B cell (primary cell): Measurements from ENCODE around the gene PORCN. TPM values are rescaled to one million over a fixed set of nuclear protein-coding genes. Genes with fewer than 3 reads are reported as not detected.

ENCODE experiments used
- ATAC-seq: fragments of 200-7000 bp; cut with Tn5 transposase; one replicate; pipeline ENCODE4 v1.10.0; 2021; ENCODE audit warnings: low read depth, mild to moderate bottlenecking, moderate number of reproducible peaks, moderate library complexity
- CTCF ChIA-PET: fragments of 350-600 bp; sonication (Branson Sonifier 250); formaldehyde crosslinking; loops from one replicate; lab custom pipeline; 2021; ENCODE audit warnings: antibody characterized with exemption, inconsistent platforms; lab: Charles Lee
- POLR2A ChIA-PET: fragments of 350-600 bp; sonication (Branson Sonifier 250); formaldehyde crosslinking; loops from one replicate; lab custom pipeline; 2021; ENCODE audit warnings: antibody characterized with exemption; lab: Charles Lee
- DNase-seq: peaks from one replicate; pipeline ENCODE4 v3.0.0; 2013
- H2AFZ ChIP-seq: 2 replicates; pipeline ENCODE4 v1.6.1; 2012; ENCODE audit warnings: mild to moderate bottlenecking, low read depth, low read length; ENCODE audit not compliant: insufficient read depth, poor library complexity, severe bottlenecking
- H3K27ac ChIP-seq, 2 donors: 1 replicate in 1 of 2; 2 replicates in 1 of 2; pipeline ENCODE4 v1.5.1; 2012 to 2013; ENCODE audit warnings: low read length in 2 of 2, mild to moderate bottlenecking in 2 of 2, moderate library complexity in 1 of 2
- H3K27me3 ChIP-seq, 4 experiments: fragments of 200-600 bp in 1 of 4; sonication (generic) in 1 of 4; replicated peaks in 1 of 4; 1 replicate in 2 of 4; 2 replicates in 2 of 4; pipeline versions ENCODE4 v1.6.1 to v1.7.0; 2013 to 2016; ENCODE audit warnings: low read length in 3 of 4, mild to moderate bottlenecking in 2 of 4, mixed read lengths in 1 of 4, moderate library complexity in 1 of 4; ENCODE audit not compliant: insufficient read depth in 4 of 4, control insufficient read depth in 3 of 4; ENCODE audit errors: control extremely low read depth in 1 of 4
- H3K36me3 ChIP-seq, 2 experiments: replicated peaks in 1 of 2; 1 replicate in 1 of 2; 2 replicates in 1 of 2; pipeline versions ENCODE4 v1.6.1 to v1.7.1; 2013; ENCODE audit warnings: low read length in 1 of 2; ENCODE audit not compliant: insufficient read depth in 2 of 2, control insufficient read depth in 1 of 2; ENCODE audit errors: control extremely low read depth in 1 of 2, extremely low read depth in 1 of 2
- H3K4me1 ChIP-seq, 2 donors: fragments of 200-600 bp in 1 of 2; sonication (generic) in 1 of 2; 1 replicate in 1 of 2; 2 replicates in 1 of 2; pipeline versions ENCODE4 v1.5.1 to v1.6.1; 2013 to 2017; ENCODE audit warnings: low read length in 2 of 2; ENCODE audit not compliant: control insufficient read depth in 2 of 2, insufficient read depth in 2 of 2
- H3K4me2 ChIP-seq: replicated peaks from 2 replicates; pipeline ENCODE3; 2012; ENCODE audit warnings: mild to moderate bottlenecking, low read depth, low read length; ENCODE audit not compliant: poor library complexity, severe bottlenecking
- H3K4me3 ChIP-seq, 5 experiments: fragments of 200-600 bp in 1 of 5; sonication (generic) in 1 of 5; 1 replicate in 3 of 5; 2 replicates in 2 of 5; pipeline versions ENCODE4 v1.5.1 to v1.7.0; 2011 to 2016; ENCODE audit warnings: low read length in 4 of 5, mild to moderate bottlenecking in 4 of 5, low read depth in 2 of 5, control low read depth in 1 of 5, moderate library complexity in 1 of 5; ENCODE audit not compliant: insufficient read depth in 1 of 5; ENCODE audit errors: control extremely low read depth in 1 of 5, extremely low read depth in 1 of 5
- H3K79me2 ChIP-seq: fragments of 200-600 bp; sonication (generic); one replicate; pipeline ENCODE4 v1.6.0; 2016; ENCODE audit warnings: low read length; ENCODE audit not compliant: control insufficient read depth, insufficient read depth
- H3K9ac ChIP-seq: fragments of 200-600 bp; sonication (generic); 2 replicates; pipeline ENCODE4 v1.6.1; 2017; ENCODE audit warnings: mild to moderate bottlenecking, low read length, moderate library complexity
- H3K9me3 ChIP-seq, 3 donors: one replicate each; pipeline versions ENCODE4 v1.6.1 to v1.7.1; 2013; ENCODE audit warnings: low read length in 2 of 3; ENCODE audit not compliant: control insufficient read depth in 2 of 3, insufficient read depth in 1 of 3; ENCODE audit errors: control extremely low read depth in 1 of 3
- H4K20me1 ChIP-seq: 2 replicates; pipeline ENCODE4 v1.6.0; 2012; ENCODE audit warnings: mild to moderate bottlenecking, low read length; ENCODE audit not compliant: insufficient read depth, control insufficient read depth, poor library complexity, severe bottlenecking
- H3K27ac Mint-ChIP-seq: one replicate; pipeline ENCODE4 v1.8.0; 2021; ENCODE audit warnings: mixed read lengths
- H3K27me3 Mint-ChIP-seq: one replicate; pipeline ENCODE4 v1.8.0; 2021; ENCODE audit warnings: mixed read lengths
- H3K4me1 Mint-ChIP-seq: one replicate; pipeline ENCODE4 v1.8.0; 2021; ENCODE audit warnings: mixed read lengths
- H3K4me3 Mint-ChIP-seq: one replicate; pipeline ENCODE4 v1.8.0; 2021; ENCODE audit warnings: mixed read lengths
- H3K9me3 Mint-ChIP-seq: one replicate; pipeline ENCODE4 v1.8.0; 2022; ENCODE audit warnings: mixed read lengths; ENCODE audit not compliant: insufficient read depth
- EZH2 ChIP-seq: IDR thresholded peaks from 2 replicates; pipeline ENCODE4 v1.6.1; 2012; ENCODE audit warnings: borderline replicate concordance, low read depth, mild to moderate bottlenecking, moderate library complexity, low read length; ENCODE audit not compliant: insufficient read depth, poor library complexity, severe bottlenecking
- WGBS: methylation state at CpG from one replicate; pipeline ENCODE4 v1.1.5; 2013; ENCODE audit warnings: missing lambda C conversion rate; ENCODE audit not compliant: insufficient coverage; 5-methylcytosine and 5-hydroxymethylcytosine counted together
- intact Hi-C: fragments of 100-400 bp; cut with micrococcal nuclease; formaldehyde crosslinking; loops from one replicate; pipeline ENCODE4 v1.10.0; 2022
- polyA plus RNA-seq: library from polyadenylated mRNA; depleted of rRNA; stranded (reverse); fragments of >200 nt; gene quantifications from 2 replicates; pipeline ENCODE4 v1.2.3, GENCODE V29; 2012
- total RNA-seq, 2 donors: library from RNA; stranded (reverse); fragments of 120-200 nt in 1 of 2; gene quantifications; 1 replicate in 1 of 2; 2 replicates in 1 of 2; pipeline versions ENCODE4 v1.2.3 to v1.2.4, GENCODE V29; 2013 to 2022
- TF ChIP-seq, protein P1 (sequence below): fragments of 200-600 bp; IDR thresholded peaks from one replicate; pipeline ENCODE4 v1.8.0; 2022; ENCODE audit warnings: antibody characterized with exemption, mild to moderate bottlenecking

PORCN gene
- total and polyA plus RNA-seq, 2 donors (not counting 1 experiment from before 2014, with no cell fraction given) = 12.8 to 18.5 TPM

DNA sequence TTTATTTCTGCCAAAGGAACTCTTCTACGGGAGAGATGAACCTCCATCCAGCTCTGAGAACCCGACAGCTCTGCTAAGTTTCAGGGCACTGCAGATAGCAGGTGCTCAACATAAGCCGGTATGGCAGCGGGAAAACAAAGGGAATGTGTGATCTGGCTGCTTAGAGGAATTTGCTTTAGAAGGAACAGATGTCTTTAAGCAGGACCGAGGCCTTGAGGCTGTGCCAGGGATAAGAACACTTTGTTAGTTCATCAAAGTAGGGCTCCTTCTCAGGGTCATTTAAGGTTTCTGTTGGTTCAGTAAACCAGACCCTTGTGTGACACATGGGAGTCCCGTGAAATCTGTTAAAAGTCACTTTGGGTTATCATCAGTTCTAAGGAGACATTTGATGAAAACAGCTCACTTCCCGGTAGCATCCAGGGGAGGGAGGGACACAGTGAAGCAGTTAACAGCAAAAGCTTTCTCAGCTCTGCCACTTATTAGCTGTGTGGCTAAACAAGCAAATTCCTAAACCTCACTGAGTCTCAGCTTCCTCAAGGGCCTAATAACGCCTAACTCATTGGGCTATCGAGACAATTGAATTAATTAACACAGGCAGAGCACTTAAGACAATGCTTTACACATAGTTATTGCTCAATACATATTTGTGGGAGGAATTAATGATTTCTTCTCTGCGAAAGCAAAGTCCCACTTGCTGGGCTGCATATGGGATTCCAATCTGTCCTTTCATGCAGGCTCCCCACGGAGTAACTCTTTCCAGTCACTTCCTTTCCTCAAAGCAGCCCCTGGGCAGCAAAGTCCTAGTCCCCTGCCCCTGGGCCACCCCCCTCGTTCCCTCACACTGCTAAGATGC, 35.7 kb upstream of the PORCN start:
- no peak for ATAC-seq
- POLR2A ChIA-PET = interaction anchor here (1.1 kb wide), 1 partner anchor 478 kb away, joined by 3 read pairs; no protein-coding TSS in a partner anchor
- CTCF ChIA-PET = interaction anchor here (0.7 kb wide), 1 partner anchor 641 kb away, joined by 3 read pairs; no protein-coding TSS in a partner anchor

DNA sequence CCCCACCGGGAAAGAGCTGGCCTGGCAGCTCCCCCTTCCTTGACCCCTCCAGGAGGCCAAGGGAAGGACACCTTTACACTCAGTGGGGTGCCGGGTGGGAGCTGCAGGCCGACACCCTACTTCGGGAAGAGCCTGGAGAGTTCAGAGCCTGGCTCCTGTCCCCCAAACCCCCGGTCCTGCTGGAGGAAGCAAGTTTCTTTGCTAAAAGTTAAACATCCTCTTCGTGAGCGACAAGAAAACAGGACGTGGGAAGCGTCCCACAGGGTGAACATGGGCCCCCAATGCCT, 35.1 kb upstream of the PORCN start:
- Mint-ChIP-seq H3K4me1 (peaks cover 31% of the 10 kb centered on the region), H3K4me3 (no peak overlapping the region), H3K9me3 (no peaks in the 10 kb centered on the region), H3K27ac (no peak overlapping the region), H3K27me3 (no peaks in the 10 kb centered on the region)
- Histone ChIP-seq H3K27ac (no peak overlapping the region), H3K27me3 (no peaks in the 10 kb centered on the region), H3K4me2 (no peak overlapping the region), H4K20me1 (no peaks in the 10 kb centered on the region), H3K4me1 (peaks cover 4 to 25% of the 10 kb centered on the region in 2 donors), H3K9ac (no peak overlapping the region), H3K79me2 (peaks cover 13% of the 10 kb centered on the region), H3K4me3 (no peak overlapping the region), H3K9me3 (no peaks in the 10 kb centered on the region), H3K36me3 (no peaks in the 10 kb centered on the region), H2AFZ (no peak overlapping the region)
- 100% methylated on average over 1 of the region's 9 CpGs for WGBS
- CTCF ChIA-PET = interaction anchor here (1.0 kb wide), 1 partner anchor 49 kb away, joined by 3 read pairs; no protein-coding TSS in a partner anchor
- ATAC-seq (no peak), DNase-seq (no peak)
- POLR2A ChIA-PET = no interaction called here
- TF ChIP-seq, protein P1, sequence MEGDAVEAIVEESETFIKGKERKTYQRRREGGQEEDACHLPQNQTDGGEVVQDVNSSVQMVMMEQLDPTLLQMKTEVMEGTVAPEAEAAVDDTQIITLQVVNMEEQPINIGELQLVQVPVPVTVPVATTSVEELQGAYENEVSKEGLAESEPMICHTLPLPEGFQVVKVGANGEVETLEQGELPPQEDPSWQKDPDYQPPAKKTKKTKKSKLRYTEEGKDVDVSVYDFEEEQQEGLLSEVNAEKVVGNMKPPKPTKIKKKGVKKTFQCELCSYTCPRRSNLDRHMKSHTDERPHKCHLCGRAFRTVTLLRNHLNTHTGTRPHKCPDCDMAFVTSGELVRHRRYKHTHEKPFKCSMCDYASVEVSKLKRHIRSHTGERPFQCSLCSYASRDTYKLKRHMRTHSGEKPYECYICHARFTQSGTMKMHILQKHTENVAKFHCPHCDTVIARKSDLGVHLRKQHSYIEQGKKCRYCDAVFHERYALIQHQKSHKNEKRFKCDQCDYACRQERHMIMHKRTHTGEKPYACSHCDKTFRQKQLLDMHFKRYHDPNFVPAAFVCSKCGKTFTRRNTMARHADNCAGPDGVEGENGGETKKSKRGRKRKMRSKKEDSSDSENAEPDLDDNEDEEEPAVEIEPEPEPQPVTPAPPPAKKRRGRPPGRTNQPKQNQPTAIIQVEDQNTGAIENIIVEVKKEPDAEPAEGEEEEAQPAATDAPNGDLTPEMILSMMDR = no peak
- no peak for TF ChIP-seq EZH2
- intact Hi-C loops = no loop called here

More for the DNA sequence above, 35.7 kb upstream of the PORCN start:
- Histone ChIP-seq H3K9ac (no peak overlapping the region), H3K9me3 (no peaks in the 10 kb centered on the region), H3K4me2 (no peak overlapping the region), H3K36me3 (no peaks in the 10 kb centered on the region), H3K27me3 (no peaks in the 10 kb centered on the region), H3K27ac (no peak overlapping the region), H2AFZ (no peak overlapping the region), H3K79me2 (peaks cover 13% of the 10 kb centered on the region), H3K4me1 (peaks cover 4 to 25% of the 10 kb centered on the region in 2 donors), H4K20me1 (no peaks in the 10 kb centered on the region), H3K4me3 (no peak overlapping the region)
- no CpG with 5 or more reads among the region's 12 CpGs for WGBS
- intact Hi-C loops = no loop called here
- no peak overlapping the region for H3K27ac Mint-ChIP-seq
- no peak for DNase-seq
- TF ChIP-seq, protein P1 = no peak
- no peak for TF ChIP-seq EZH2
- H3K4me3 Mint-ChIP-seq = no peak overlapping the region
- peaks cover 34% of the 10 kb centered on the region for H3K4me1 Mint-ChIP-seq
- H3K27me3 Mint-ChIP-seq = no peaks in the 10 kb centered on the region
- H3K9me3 Mint-ChIP-seq = no peaks in the 10 kb centered on the region
